Measurements from ENCODE around the gene CD207.

GRCh38 chr2:70784320-70784719 lies 51.3 kb downstream of the CD207 start:
- TF ChIP-seq GATA3 (IDR thresholded peaks at IDR 0.05; ENCODE audit: low read depth, low read length) (no peak), GATA2 (IDR thresholded peaks at IDR 0.05; ENCODE audit: low read depth, low read length) (no peak)
